ENCODE measurements around the gene PRR27.
A peak's percentile ranks its signal among the peaks of the same experiment; 100 is the strongest.

Gene PRR27

DNA sequence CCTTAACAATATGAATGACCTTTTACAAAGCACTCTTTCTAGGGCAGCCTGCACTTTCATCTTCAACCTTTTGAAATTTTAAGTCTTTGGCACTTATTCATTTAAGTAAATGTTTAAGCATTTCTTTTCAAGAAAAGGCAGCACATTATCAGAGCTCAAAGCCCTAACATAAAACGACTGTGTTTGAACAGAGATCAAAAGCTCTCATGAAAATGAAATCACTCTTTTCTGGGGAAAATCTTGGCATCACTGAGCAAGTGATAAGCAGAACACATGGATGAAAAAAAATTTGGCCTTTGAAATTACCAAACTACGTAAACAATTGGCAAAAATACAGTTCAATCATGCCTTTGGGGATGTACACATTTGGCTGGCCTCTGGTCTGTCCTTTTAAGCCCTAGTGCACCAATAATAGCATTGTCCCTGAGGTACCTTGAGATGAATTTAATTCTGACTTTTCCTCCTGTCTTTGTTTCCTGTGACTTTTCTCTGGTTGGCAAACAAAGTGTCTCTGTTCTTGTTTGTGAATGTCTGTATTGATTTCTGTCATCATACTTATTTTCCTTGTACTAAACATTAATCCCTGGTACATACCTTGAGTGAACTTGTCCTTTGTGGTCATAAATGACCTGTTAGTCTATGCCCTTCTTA is 28.6 kb downstream of the PRR27 start:
- no peak overlapping the region for H3K4me3 ChIP-seq (replicated peaks; ENCODE audit: low read depth, low read length)
- TF ChIP-seq, protein P1, sequence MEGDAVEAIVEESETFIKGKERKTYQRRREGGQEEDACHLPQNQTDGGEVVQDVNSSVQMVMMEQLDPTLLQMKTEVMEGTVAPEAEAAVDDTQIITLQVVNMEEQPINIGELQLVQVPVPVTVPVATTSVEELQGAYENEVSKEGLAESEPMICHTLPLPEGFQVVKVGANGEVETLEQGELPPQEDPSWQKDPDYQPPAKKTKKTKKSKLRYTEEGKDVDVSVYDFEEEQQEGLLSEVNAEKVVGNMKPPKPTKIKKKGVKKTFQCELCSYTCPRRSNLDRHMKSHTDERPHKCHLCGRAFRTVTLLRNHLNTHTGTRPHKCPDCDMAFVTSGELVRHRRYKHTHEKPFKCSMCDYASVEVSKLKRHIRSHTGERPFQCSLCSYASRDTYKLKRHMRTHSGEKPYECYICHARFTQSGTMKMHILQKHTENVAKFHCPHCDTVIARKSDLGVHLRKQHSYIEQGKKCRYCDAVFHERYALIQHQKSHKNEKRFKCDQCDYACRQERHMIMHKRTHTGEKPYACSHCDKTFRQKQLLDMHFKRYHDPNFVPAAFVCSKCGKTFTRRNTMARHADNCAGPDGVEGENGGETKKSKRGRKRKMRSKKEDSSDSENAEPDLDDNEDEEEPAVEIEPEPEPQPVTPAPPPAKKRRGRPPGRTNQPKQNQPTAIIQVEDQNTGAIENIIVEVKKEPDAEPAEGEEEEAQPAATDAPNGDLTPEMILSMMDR (IDR thresholded peaks at IDR 0.05; ENCODE audit: low read depth, low read length, missing control alignments): no peak
- no peak for DNase-seq (ENCODE audit: extremely low read depth, low read depth)

DNA sequence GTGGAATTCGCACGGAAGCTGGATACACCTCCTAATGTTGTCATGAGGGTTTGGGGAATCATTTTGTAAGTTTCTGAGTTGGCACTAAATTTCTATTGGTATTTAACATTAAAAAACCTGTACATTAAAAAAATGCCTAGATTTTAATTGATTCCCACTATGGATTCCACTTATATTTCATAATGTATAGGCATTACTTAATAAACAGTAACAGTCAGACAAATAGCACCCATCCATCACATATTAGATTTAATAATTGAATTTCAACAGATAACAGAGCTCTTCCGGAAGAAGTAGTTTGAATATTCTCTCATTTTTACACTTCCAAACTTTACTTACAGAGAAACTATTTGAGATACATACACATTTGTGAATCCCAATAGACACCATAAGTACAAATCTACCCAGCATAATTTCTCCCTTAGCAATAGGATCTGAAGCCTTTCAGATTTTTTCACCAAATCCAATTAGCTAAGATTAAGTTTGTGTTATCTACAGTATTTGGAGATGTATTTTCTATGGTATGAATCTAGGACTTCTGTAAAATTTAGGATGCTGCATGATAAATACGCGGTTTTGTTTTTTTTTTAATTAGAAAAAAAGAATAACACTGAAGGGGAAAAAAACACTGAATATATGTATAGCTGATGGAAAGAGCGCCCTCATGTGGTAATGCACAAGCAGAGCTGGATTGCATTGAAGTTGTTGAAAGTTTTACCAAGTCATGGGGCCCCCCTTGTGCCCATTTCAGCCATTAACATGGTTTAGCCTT is 29.3 kb downstream of the PRR27 start:
- TF ChIP-seq, protein P1 (IDR thresholded peaks at IDR 0.05; ENCODE audit: low read depth, low read length, missing control alignments): peak; percentile 35
- no peak for DNase-seq (ENCODE audit: extremely low read depth, low read depth)
- no peak overlapping the region for H3K4me3 ChIP-seq (replicated peaks; ENCODE audit: low read depth, low read length)

DNA sequence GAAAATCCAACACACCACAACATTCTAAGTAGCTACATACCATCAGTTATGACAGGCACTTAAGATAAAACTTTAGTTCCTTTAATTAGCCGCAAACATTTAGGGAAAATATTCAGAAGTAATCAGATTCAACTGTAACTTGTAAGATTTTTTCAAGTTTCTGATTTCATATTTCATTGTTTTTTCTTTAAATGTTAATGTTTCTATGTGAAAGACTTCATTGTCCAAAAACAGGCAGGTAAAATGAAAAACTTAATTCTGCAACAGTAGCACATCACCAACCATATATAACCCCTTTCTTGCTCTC is 29.9 kb downstream of the PRR27 start:
- no peak for DNase-seq (ENCODE audit: extremely low read depth, low read depth)
- H3K4me3 ChIP-seq (replicated peaks; ENCODE audit: low read depth, low read length): no peak overlapping the region
- TF ChIP-seq, protein P1 (IDR thresholded peaks at IDR 0.05; ENCODE audit: low read depth, low read length, missing control alignments): no peak

DNA sequence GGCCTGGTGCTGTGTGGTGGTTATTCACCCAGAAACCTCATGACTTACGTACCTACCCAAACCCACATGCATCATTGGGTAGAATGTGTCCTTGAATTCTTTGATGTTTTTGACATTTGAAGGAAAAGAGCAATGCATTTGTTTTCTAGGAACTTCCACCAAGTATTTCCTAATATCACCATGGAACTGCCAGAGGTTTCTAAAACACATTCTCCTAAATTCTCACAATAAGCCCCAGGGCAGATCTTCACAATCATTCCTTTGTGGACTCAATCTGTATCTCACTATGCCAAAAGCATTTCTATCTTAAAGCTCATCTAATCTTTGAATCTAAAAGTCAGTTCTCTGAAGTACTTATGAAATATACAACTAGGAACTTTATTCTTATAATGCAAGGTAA is 33.2 kb downstream of the PRR27 start:
- TF ChIP-seq, protein P1 (IDR thresholded peaks at IDR 0.05; ENCODE audit: low read depth, low read length, missing control alignments): no peak
- no peak for DNase-seq (ENCODE audit: extremely low read depth, low read depth)
- no peak overlapping the region for H3K4me3 ChIP-seq (replicated peaks; ENCODE audit: low read depth, low read length)

DNA sequence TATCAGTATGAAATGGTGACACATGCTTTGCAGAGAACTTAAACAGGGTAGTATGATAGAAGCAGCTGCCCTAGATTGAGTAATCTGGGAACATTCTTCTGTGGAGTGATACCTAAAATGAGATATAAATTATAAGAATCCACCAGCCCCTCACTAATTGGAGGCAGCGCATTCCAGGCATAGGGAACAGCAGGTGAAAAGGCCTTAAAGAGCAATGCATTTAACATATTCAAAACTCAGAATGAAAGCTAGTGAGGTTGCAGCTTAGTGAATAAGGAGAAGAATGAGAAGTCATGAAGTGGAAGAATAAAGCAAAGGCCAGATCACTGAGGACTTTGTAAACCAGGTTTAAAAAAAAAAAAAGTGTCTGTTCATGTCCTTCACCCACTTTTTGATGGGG is 36.5 kb downstream of the PRR27 start:
- no peak overlapping the region for H3K4me3 ChIP-seq (replicated peaks; ENCODE audit: low read depth, low read length)
- TF ChIP-seq, protein P1 (IDR thresholded peaks at IDR 0.05; ENCODE audit: low read depth, low read length, missing control alignments): no peak
- DNase-seq (ENCODE audit: extremely low read depth, low read depth): no peak

DNA sequence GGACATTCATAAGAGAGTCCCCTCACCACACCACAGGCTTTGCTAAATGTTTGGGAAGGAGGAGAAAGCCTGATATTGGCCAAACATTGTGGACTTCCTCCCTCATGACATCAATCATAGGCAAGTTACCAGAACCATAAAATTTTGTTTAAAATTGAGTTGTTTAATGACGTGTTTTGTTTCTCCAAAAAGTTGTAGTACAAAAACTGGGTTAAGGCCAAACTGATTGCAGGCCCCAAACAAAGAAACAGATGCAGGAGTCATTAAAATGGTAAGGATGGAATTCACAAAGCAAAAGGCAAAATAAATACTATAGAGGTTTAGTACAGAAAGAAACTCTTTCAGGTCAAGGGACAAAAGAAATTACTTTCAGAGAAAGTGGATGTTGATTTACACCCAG is 37.6 kb downstream of the PRR27 start:
- TF ChIP-seq, protein P1 (IDR thresholded peaks at IDR 0.05; ENCODE audit: low read depth, low read length, missing control alignments): no peak
- no peak overlapping the region for H3K4me3 ChIP-seq (replicated peaks; ENCODE audit: low read depth, low read length)
- DNase-seq (ENCODE audit: extremely low read depth, low read depth): no peak
